HUES64 (cell line): Measurements from ENCODE around the gene FOXO3.
A peak's percentile ranks its signal among the peaks of the same experiment; 100 is the strongest.

Experiments used
- H3K27ac ChIP-seq: 2 replicates; pipeline ENCODE4 v1.7.0; 2013; ENCODE audit warnings: low read depth, low read length, inconsistent platforms
- H3K27me3 ChIP-seq: 2 replicates; pipeline ENCODE4 v1.6.1; 2013; ENCODE audit warnings: mild to moderate bottlenecking, low read length; ENCODE audit not compliant: insufficient read depth
- H3K36me3 ChIP-seq: 2 replicates; pipeline ENCODE4 v1.6.1; 2013; ENCODE audit warnings: mild to moderate bottlenecking, low read length; ENCODE audit not compliant: insufficient read depth
- H3K4me1 ChIP-seq: 2 replicates; pipeline ENCODE4 v1.6.1; 2013; ENCODE audit warnings: mild to moderate bottlenecking, low read length, moderate library complexity; ENCODE audit not compliant: insufficient read depth
- H3K4me3 ChIP-seq: 2 replicates; pipeline ENCODE4 v1.5.1; 2013; ENCODE audit warnings: mild to moderate bottlenecking, low read length, moderate library complexity
- H3K9ac ChIP-seq: 2 replicates; pipeline ENCODE4 v1.6.1; 2013; ENCODE audit warnings: mild to moderate bottlenecking, low read depth, low read length
- H3K9me3 ChIP-seq: 2 replicates; pipeline ENCODE4 v1.6.1; 2013; ENCODE audit warnings: low read depth, low read length; ENCODE audit not compliant: insufficient read depth
- WGBS: fragments of 150-250, 120-280 bp; methylation state at CpG from one replicate; pipeline ENCODE4 v1.1.7; 2013; ENCODE audit warnings: missing lambda C conversion rate; 5-methylcytosine and 5-hydroxymethylcytosine counted together

FOXO3 gene

DNA sequence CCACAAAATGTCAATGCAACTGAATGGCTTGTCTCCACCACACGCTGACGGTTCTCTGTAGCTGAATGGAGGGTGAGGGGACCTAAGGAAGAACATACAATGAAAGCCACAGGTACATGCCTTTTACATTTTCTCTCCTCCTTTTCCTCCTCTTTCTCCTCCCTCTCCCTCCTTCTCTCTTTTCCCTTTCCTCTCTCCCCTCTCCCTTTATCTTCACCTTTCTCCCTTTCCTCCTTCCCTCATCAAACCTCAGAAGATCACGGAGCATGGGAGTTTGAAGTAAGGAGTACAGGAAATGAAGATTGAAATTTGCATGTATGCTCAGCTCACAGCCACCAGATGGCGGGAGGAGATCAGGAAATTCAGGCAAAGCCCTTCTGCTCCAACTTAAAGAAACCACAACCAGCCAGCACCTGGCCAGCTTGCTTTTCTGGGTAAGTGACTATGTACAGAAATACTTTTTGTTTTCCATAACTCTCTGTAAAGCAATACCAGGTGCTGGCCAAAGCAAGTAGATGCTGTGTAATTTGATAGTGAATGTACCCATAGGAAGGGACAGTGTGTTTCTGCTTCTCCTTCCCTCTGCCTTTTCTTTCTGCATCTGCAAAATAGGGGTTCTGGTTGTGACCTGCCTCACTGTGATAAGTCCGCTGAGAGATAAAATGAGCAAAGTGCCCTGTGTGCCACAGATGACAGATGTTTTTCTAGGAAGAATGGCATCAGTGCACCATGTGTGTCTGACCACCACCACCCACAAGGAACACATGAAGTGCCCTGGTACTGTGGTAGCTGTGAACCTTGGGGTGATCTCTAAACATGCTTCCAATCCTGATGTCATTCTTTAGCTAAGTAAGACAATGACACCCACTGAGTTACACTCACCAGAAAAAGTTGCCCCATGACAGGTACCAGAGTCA, 18.6 kb upstream of the FOXO3 start:
- peaks cover 4% of the 10 kb centered on the region; the same call in 1 of the 2 replicates for H3K4me1 ChIP-seq
- H3K36me3 ChIP-seq: no peaks in the 10 kb centered on the region
- no peaks in the 10 kb centered on the region for H3K27me3 ChIP-seq
- H3K27ac ChIP-seq: no peak overlapping the region
- 48% methylated on average over 4 of the region's 5 CpGs for WGBS
- H3K4me3 ChIP-seq: peak overlapping the region; percentile 17; the same call in 1 of the 2 replicates
- peaks cover 9% of the 10 kb centered on the region; the same call in 1 of the 2 replicates for H3K9me3 ChIP-seq
- no peak overlapping the region for H3K9ac ChIP-seq

DNA sequence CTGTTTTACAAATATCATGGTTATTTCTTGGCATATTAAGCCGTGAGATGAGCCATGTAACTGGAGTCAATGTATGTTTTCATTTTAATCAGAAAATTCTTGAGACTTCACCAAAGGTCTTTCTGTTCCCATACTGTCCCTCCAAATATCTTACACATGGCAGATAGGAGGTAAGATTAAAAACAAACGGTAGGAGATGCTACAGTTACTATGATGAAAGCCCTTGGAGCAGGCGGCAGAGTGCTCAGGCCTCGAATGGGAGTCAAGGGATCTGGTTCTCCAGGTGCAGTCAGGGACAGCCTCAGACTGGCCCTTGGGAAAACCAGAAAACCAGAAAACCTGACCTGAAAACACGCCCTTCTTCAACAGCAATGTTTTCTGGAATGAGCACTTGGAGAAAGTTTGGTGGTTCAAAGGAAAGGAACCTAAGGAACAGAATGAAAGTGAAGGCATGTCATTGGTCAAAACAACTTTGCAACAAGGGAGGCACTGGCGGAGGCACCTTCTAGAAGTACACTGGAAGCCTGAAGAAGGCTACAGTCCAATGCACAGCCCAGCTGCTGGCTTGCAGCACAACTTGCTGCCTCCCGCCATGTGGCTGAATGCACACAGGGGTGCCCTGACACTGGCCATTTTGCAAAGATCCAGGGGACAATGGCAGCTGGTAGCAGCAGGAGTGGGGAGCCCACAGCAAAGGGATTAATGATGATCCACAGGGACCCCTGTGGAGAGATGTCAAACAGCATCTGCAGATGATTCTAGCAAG, 17.4 kb upstream of the FOXO3 start:
- H3K4me1 ChIP-seq: peaks cover 4% of the 10 kb centered on the region; the same call in 1 of the 2 replicates
- no peaks in the 10 kb centered on the region for H3K36me3 ChIP-seq
- H3K9me3 ChIP-seq: peaks cover 9% of the 10 kb centered on the region; the same call in 1 of the 2 replicates
- no peak overlapping the region for H3K27ac ChIP-seq
- no peak overlapping the region for H3K4me3 ChIP-seq
- WGBS: 92% methylated on average over 6 of the region's 7 CpGs
- H3K27me3 ChIP-seq: no peaks in the 10 kb centered on the region
- no peak overlapping the region for H3K9ac ChIP-seq

DNA sequence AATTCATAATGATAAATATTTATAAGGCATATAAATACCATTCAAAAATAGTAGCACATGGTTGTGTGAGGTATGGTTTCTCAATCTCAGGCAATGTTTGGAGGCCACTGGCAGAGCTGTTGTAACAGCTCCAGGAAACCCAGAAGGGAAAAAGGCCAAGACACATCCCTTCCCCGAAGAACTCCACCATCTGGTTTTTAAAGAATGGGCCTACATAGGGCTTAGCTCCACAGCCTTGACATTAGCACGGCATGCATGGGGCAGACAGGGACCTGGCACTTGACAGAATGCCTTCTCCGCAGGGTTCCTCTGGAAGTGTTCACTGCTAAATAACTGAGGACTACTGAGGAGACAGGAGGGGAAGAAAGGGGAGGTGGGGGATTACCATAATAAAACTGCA, 16.1 kb upstream of the FOXO3 start:
- Histone ChIP-seq H3K9ac (no peak overlapping the region), H3K36me3 (no peaks in the 10 kb centered on the region), H3K9me3 (peaks cover 5% of the 10 kb centered on the region; the same call in 1 of the 2 replicates), H3K4me3 (no peak overlapping the region), H3K27me3 (no peaks in the 10 kb centered on the region), H3K27ac (no peak overlapping the region), H3K4me1 (peaks cover 4% of the 10 kb centered on the region; the same call in 1 of the 2 replicates)
- WGBS: 59% methylated on average over 3 of the region's 3 CpGs

DNA sequence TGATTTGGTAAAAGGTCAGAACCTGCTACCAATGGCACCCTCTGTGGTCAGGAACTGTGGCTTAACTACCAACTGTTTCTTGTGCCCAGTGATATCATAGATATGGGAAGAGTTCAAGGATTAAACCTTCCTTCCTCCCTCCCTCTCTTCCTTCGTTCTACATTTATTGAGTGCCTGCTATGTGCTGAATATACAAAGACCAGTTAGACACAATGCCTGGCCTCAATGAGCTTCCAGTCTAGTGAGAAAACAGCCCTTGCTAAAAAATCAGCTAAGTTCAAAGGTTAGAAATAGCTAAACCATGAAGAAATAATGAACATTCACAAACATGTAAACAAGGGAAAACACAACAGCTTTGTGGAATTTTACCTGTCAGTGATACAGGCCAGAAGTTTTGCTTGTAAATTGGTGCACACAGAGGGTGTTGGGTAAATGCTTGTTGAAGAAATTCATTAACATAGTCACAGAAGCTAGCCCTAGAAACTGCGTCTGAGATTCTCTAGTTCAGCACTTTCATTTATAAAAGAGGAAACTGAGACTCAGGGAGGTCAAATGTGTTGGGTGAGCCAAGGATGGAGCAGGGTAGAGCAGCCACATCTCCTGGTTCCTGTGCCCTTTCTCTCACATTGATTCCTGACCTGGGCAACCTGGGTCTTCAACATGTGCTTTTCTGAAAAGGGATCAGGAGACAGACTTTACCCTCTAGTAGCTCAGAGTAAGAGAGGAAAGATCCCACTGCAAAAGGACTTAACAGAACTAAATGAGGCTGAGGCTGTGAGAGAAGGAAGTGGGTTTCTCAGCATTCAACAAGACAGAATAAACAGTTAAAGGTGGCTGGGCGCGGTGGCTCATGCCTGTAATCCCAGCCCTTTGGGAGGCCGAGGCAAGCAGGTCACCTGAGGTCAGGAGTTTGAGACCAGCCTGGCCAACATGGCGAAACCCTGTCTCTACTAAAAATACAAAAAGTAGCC, 14.4 kb upstream of the FOXO3 start:
- H3K27ac ChIP-seq: no peak overlapping the region
- H3K36me3 ChIP-seq: no peaks in the 10 kb centered on the region
- no peaks in the 10 kb centered on the region for H3K9me3 ChIP-seq
- H3K4me3 ChIP-seq: no peak overlapping the region
- H3K9ac ChIP-seq: no peak overlapping the region
- 91% methylated on average over 6 of the region's 6 CpGs for WGBS
- H3K4me1 ChIP-seq: peaks cover 4% of the 10 kb centered on the region; the same call in 1 of the 2 replicates
- no peaks in the 10 kb centered on the region for H3K27me3 ChIP-seq

DNA sequence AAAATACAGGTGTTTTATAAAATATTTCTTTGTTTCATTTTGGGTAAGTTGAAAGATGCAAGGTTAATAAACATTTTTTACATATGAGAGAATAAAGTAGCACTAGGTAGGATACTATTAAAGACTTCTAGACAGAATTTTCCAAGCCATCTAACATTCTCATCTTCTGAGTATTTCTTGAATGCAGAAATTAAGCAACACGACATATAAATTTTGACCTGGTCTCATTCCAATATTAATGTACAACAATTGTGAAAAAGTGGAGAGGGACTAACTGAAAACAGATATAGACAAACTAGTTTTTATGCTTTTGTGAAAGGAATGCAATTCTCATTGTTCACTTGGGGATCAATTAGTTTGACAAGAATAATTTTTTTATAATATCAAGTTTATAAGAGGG, 11.5 kb upstream of the FOXO3 start:
- Histone ChIP-seq H3K4me1 (peaks cover 4% of the 10 kb centered on the region; the same call in 1 of the 2 replicates), H3K4me3 (no peak overlapping the region), H3K27me3 (no peaks in the 10 kb centered on the region), H3K9ac (no peak overlapping the region), H3K27ac (no peak overlapping the region), H3K36me3 (no peaks in the 10 kb centered on the region), H3K9me3 (no peaks in the 10 kb centered on the region)
- 100% methylated on average over 1 of the region's 1 CpG for WGBS

DNA sequence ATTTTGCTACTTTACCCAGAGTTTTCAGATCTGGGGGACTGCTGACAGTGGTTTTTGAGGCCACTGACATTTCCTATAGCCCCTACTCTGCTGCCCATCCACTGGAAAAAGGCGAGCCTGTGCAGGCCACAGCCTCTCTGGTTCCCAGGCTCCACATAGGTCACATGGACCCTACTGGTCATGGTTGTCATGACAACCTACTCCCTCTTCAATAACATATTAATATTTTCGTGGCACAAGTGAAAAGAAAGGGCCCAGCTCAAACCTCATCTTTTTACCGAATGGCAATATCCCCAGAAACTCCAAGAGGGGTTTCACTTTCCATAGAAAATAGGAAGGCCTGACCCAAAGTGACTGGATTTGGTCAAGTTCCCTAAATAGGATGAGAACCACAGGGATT, 11.0 kb upstream of the FOXO3 start:
- Histone ChIP-seq H3K27ac (no peak overlapping the region), H3K4me3 (no peak overlapping the region), H3K4me1 (peaks cover 4% of the 10 kb centered on the region; the same call in 1 of the 2 replicates), H3K36me3 (no peaks in the 10 kb centered on the region), H3K9me3 (no peaks in the 10 kb centered on the region), H3K27me3 (peaks cover 2% of the 10 kb centered on the region; the same call in 1 of the 2 replicates), H3K9ac (no peak overlapping the region)
- WGBS: 88% methylated on average over 3 of the region's 3 CpGs

DNA sequence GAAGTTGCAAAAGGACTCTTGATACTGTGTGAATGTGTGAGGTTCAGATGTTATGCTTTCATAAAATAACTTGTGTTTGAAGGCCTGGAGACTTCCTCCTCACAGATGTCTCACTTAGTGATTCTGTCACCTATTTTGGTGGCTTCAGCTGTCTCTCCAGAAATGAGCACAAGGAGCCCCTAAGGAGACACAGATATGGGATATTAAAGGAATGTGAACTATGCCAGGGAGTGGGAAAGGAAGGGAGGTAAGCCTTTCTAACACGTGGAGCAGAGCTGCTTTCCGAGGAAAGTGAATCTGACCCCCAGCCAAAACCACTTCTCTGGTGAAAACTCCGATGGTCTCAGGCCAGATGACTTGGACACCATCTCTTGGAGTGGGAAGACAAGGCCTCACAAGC, 10.5 kb upstream of the FOXO3 start:
- H3K9ac ChIP-seq: no peak overlapping the region
- no peaks in the 10 kb centered on the region for H3K36me3 ChIP-seq
- H3K27me3 ChIP-seq: peaks cover 7% of the 10 kb centered on the region
- peaks cover under 1% of the 10 kb centered on the region; the same call in 1 of the 2 replicates for H3K4me1 ChIP-seq
- H3K4me3 ChIP-seq: no peak overlapping the region
- no peak overlapping the region for H3K27ac ChIP-seq
- no peaks in the 10 kb centered on the region for H3K9me3 ChIP-seq
- WGBS: 77% methylated on average over 3 of the region's 3 CpGs

DNA sequence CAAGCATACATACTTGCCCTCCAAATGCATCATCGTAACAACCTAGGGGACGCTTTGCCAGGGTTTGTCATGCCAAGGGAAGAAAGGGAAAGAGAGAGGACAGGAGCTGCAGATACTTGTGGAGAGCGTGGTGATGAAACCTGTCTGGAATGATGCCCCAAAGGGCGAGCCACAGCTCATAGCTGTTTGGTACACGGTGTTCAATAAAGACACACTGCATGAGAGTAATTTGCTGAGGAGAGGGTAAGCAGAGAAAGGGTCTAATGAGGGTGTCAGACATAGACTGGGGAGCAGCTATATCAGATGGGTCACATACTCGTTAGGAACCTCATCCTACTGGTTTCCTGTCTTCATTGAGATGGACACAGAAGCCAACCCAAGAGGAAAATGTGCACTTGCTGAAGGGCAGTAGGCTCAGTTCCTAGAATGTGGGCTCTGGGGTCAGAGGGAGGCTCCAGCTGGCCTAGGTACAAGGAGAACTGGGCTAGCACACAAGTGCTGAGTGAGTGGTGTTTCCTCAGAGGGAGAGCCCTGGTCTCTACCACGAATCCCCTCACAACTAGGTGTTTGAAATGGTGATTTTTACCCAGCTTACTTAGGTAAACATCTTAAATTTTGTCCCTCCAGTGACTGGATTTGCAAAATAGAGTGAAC, 5.2 kb upstream of the FOXO3 start:
- H3K4me3 ChIP-seq: no peak overlapping the region
- peaks cover 7% of the 10 kb centered on the region; the same call in 1 of the 2 replicates for H3K4me1 ChIP-seq
- H3K9me3 ChIP-seq: no peaks in the 10 kb centered on the region
- WGBS: 93% methylated on average over 6 of the region's 7 CpGs
- H3K27me3 ChIP-seq: peaks cover 28% of the 10 kb centered on the region
- no peaks in the 10 kb centered on the region for H3K36me3 ChIP-seq
- no peak overlapping the region for H3K9ac ChIP-seq
- H3K27ac ChIP-seq: no peak overlapping the region

DNA sequence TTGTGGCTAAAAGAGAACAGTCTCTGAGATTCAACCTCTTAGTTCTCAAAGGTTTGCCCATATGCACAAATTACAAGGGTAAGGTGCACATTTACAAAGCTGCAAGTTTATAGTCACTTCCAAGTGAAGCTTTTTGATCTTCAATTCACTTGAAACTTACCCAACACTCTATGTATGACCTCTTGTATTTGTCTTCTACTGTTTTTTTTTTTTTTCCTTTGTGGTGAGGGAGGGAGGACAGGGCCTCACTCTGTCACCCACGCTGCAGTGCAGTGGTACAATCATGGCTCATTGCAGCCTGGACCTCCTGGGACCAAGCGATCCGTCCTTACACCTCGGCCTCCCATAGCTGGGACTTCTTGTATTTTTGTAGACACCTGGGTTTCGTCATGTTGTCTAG, 4.5 kb upstream of the FOXO3 start:
- no peaks in the 10 kb centered on the region for H3K36me3 ChIP-seq
- no peak overlapping the region for H3K9ac ChIP-seq
- WGBS: 93% methylated on average over 5 of the region's 5 CpGs
- H3K9me3 ChIP-seq: no peaks in the 10 kb centered on the region
- H3K27me3 ChIP-seq: peaks cover 28% of the 10 kb centered on the region
- peaks cover 7% of the 10 kb centered on the region; the same call in 1 of the 2 replicates for H3K4me1 ChIP-seq
- no peak overlapping the region for H3K27ac ChIP-seq
- no peak overlapping the region for H3K4me3 ChIP-seq
